Immature natural killer cell (primary cell): ENCODE data around the gene TMEM80. TPM values are rescaled to one million over a fixed set of nuclear protein-coding genes. Genes with fewer than 3 reads are reported as not detected.

Experiments
- DNase-seq, 3 donors: peaks; one replicate each; pipeline ENCODE4 v3.0.0; 2022; ENCODE audit warnings: mixed read lengths in 1 of 3
- H3K27ac Mint-ChIP-seq, 6 donors: one replicate each; pipeline ENCODE4 v1.8.0; 2020; ENCODE audit warnings: mixed read lengths in 6 of 6, mild to moderate bottlenecking in 5 of 6, inconsistent platforms in 4 of 6, moderate library complexity in 3 of 6
- H3K27me3 Mint-ChIP-seq, 3 donors: one replicate each; pipeline ENCODE4 v1.8.0; 2020 to 2021; ENCODE audit warnings: low read depth in 3 of 3, mild to moderate bottlenecking in 3 of 3, mixed read lengths in 3 of 3, moderate library complexity in 3 of 3, inconsistent platforms in 1 of 3
- H3K36me3 Mint-ChIP-seq, 3 donors: one replicate each; pipeline ENCODE4 v1.8.0; 2020; ENCODE audit warnings: mixed read lengths in 3 of 3, inconsistent platforms in 2 of 3, mild to moderate bottlenecking in 2 of 3
- H3K4me1 Mint-ChIP-seq, 2 donors: one replicate each; pipeline ENCODE4 v1.8.0; 2020; ENCODE audit warnings: inconsistent platforms in 2 of 2, mild to moderate bottlenecking in 2 of 2, mixed read lengths in 2 of 2, moderate library complexity in 1 of 2
- H3K4me3 Mint-ChIP-seq, 5 donors: one replicate each; pipeline ENCODE4 v1.8.0; 2020; ENCODE audit warnings: mild to moderate bottlenecking in 5 of 5, mixed read lengths in 5 of 5, inconsistent platforms in 3 of 5, moderate library complexity in 3 of 5
- H3K9me3 Mint-ChIP-seq, 6 donors: one replicate each; pipeline ENCODE4 v1.8.0; 2020; ENCODE audit warnings: mild to moderate bottlenecking in 6 of 6, mixed read lengths in 6 of 6, inconsistent platforms in 4 of 6, moderate library complexity in 3 of 6
- polyA plus RNA-seq, 3 donors: library from polyadenylated mRNA; unstranded; fragments of 300-500 nt; fragmentation: Illumina TruSeq; gene quantifications; one replicate each; pipeline ENCODE4 v1.2.3, GENCODE V29; 2021

TMEM80 gene
- polyA plus RNA-seq, 3 donors from 2014 or later = 21.3 to 32.4 (median 30.4) TPM

GRCh38 chr11:742156-742546, 46.5 kb downstream of the TMEM80 start:
- no peaks in the 10 kb centered on the region for H3K9me3 Mint-ChIP-seq
- no peak overlapping the region for H3K4me3 Mint-ChIP-seq
- peaks cover 10 to 12% of the 10 kb centered on the region in 2 donors for H3K4me1 Mint-ChIP-seq

GRCh38 chr11:742571-743201, 47.1 kb downstream of the TMEM80 start:
- H3K4me1 Mint-ChIP-seq = peaks cover 5 to 7% of the 10 kb centered on the region in 2 donors
- H3K27me3 Mint-ChIP-seq = peaks cover 0 to 2% (median 1%) of the 10 kb centered on the region in 3 donors
- H3K9me3 Mint-ChIP-seq = no peaks in the 10 kb centered on the region
- no peak for DNase-seq
- H3K4me3 Mint-ChIP-seq = no peak overlapping the region
- H3K36me3 Mint-ChIP-seq = no peaks in the 10 kb centered on the region
- H3K27ac Mint-ChIP-seq = no peak overlapping the region

More at GRCh38 chr11:742156-742546, 46.5 kb downstream of the TMEM80 start:
- DNase-seq = no peak
- Mint-ChIP-seq H3K36me3 (no peaks in the 10 kb centered on the region), H3K27ac (no peak overlapping the region), H3K27me3 (peaks cover 0 to 2% (median 1%) of the 10 kb centered on the region in 3 donors)

DNA sequence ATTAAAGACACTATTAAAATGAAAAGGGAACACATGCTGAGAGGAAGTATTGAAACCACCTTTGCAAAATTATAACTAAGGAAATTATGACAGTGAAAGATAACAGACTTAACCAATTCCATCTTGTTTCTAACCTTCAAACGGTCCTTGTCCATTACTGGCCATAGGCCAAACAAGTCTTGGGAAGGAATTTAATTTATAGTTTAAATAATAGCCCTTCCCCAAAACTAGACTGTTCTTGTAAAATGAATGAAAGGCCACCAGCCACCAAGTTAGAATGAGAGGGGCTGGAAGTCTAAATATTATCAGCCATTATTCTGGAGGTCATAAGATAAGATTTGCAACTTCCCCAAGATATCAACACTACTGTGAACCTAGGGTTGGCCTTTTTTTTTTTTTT, 49.8 kb downstream of the TMEM80 start:
- peaks cover 17 to 23% of the 10 kb centered on the region in 2 donors for H3K4me1 Mint-ChIP-seq
- H3K4me3 Mint-ChIP-seq = peak overlapping the region in 4 of 5 donors; percentile 30 to 51 (median 40)
- H3K9me3 Mint-ChIP-seq = no peaks in the 10 kb centered on the region
- H3K36me3 Mint-ChIP-seq = no peaks in the 10 kb centered on the region
- no peak for DNase-seq
- peaks cover 0 to 1% (median 0%) of the 10 kb centered on the region in 3 donors for H3K27me3 Mint-ChIP-seq
- no peak overlapping the region for H3K27ac Mint-ChIP-seq

DNA sequence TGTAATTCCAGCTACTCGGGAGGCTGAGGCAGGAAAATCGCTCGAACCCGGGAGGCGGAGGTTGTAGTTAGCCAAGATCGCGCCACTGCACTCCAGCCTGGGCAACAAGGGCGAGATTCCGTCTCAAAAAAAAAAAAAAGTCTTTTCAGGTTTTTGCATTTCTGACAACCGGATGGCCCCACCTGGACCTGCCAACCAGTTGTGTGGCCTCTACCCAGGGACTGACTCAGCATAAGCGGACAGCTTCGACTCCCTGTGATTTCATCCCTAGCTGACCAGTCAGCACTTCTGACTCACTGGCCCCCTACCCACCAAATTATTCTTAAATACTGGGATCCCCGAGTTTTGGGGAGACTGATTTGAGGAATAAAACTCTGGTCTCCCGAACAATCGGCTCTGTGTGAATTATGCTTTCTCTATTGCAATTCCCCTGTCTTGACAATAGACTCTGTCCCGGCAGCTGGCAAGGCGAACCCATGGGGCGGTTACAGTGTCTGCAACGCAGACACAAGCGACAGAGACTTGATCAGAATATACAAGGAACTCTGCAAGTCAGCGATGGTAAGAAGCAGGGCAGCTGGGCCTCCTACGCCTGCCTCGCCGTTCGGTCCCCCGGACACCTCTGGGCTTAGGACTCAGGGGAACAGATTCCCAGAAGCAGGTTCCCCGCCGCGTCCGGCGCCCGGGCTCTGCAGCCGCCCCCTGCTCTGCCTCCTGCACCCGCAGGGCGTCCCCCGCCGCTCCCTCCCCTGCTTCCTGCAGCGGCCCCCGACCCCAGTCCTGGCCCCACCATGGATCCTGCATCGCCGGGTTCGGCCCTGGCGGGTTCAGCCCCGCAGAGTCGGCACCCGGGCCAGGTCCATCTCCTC, 50.9 kb downstream of the TMEM80 start:
- peak overlapping the region in 5 of 6 donors; percentile 30 to 83 (median 72) for H3K27ac Mint-ChIP-seq
- H3K4me3 Mint-ChIP-seq = peak overlapping the region; percentile 82 to 89 (median 83)
- H3K4me1 Mint-ChIP-seq = peaks cover 17 to 23% of the 10 kb centered on the region in 2 donors
- no peaks in the 10 kb centered on the region for H3K9me3 Mint-ChIP-seq
- no peak for DNase-seq
- peaks cover 0 to 1% (median 0%) of the 10 kb centered on the region in 3 donors for H3K27me3 Mint-ChIP-seq
- no peaks in the 10 kb centered on the region for H3K36me3 Mint-ChIP-seq

DNA sequence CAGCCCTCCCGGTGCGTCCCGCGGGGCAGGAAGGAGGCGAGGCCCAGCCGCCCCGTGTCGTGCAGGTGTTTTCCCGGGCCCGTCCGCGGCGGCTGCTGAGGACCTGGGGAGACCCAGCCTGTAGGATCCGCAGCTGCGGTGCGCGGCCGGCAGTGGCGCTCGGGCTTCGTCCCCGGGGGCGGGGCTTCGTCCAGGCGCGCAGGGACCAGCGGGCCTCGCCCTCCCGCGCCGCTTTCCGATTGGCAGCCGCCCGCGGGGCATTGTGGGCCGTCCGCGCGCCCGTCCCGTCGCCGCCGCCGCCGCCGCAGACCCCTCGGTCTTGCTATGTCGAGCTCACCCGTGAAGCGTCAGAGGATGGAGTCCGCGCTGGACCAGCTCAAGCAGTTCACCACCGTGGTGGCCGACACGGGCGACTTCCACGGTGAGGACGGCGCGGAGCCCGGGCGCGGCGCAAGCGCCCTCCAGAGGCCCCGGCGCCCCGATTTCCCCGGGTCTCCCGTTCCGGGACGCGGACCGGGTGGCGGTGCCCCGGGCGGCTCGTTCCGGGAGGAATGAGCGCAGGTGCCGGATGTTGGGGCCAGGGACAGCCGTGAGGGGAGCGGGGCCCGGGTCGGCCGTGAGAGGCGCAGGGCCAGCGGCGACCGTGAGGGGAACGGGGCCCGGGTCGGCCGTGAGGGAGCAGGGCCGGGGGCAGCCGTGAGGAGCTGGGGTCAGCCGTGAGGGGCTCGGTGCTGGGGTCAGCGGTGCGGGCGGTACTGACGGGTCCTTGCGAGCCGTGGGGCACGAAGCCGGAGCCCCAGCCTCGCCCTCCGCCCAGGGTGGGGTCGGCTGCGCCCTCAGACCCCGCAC, 51.8 kb downstream of the TMEM80 start, which contains the start of gene TALDO1:
TALDO1 (plus strand) TSS at position 307 of the 849 bp plus-strand sequence; CDS start at position 325, 18 bp downstream.
- Mint-ChIP-seq H3K36me3 (no peaks in the 10 kb centered on the region), H3K4me1 (peaks cover 17 to 23% of the 10 kb centered on the region in 2 donors), H3K4me3 (peak within 1 kb of the TSS; percentile 82 to 89 (median 83)), H3K9me3 (no peaks in the 10 kb centered on the region), H3K27ac (peak within 1 kb of the TSS in 5 of 6 donors; percentile 49 to 83 (median 72)), H3K27me3 (peaks cover 0 to 2% (median 0%) of the 10 kb centered on the region in 3 donors)
- DNase-seq = peak; percentile 80 to 84 (median 81)

GRCh38 chr11:748007-748359, 52.4 kb downstream of the TMEM80 start:
- Mint-ChIP-seq H3K27ac (peak overlapping the region in 1 of 6 donors; percentile 26), H3K9me3 (no peaks in the 10 kb centered on the region), H3K4me1 (peaks cover 17 to 23% of the 10 kb centered on the region in 2 donors), H3K36me3 (no peaks in the 10 kb centered on the region), H3K27me3 (peaks cover 0 to 3% (median 0%) of the 10 kb centered on the region in 3 donors), H3K4me3 (peak overlapping the region; percentile 76 to 83 (median 80))
- no peak for DNase-seq

- no peaks in the 10 kb centered on the region for H3K9me3 Mint-ChIP-seq
- peaks cover 17 to 23% of the 10 kb centered on the region in 2 donors for H3K4me1 Mint-ChIP-seq
- H3K4me3 Mint-ChIP-seq = peak overlapping the region in 3 of 5 donors; percentile 13 to 54 (median 16)
- no peak for DNase-seq
- peaks cover 0 to 2% (median 0%) of the 10 kb centered on the region in 3 donors for H3K27me3 Mint-ChIP-seq
- H3K36me3 Mint-ChIP-seq = no peaks in the 10 kb centered on the region
- H3K27ac Mint-ChIP-seq = no peak overlapping the region
Measured at GRCh38 chr11:749731-750130, 54.1 kb downstream of the TMEM80 start.

Other genes starting within 250 kb of the TMEM80 start
- gene PTDSS2, start 245.5 kb upstream of the TMEM80 start, polyA plus RNA-seq = 10 to 100 TPM; 11.5 to 17.3 (median 16.1) TPM
- gene RNH1, start 188.6 kb upstream of the TMEM80 start, polyA plus RNA-seq = 100 to 1,000 TPM; 164 to 180 (median 168) TPM
- gene HRAS, start 160.2 kb upstream of the TMEM80 start, polyA plus RNA-seq = 10 to 100 TPM; 16.7 to 26.8 (median 18.6) TPM
- gene LRRC56, start 158.3 kb upstream of the TMEM80 start, polyA plus RNA-seq = under 1 TPM in 2 of 3 donors, not detected in 1; 0.27 to 0.89 TPM
- gene LMNTD2, start 135.1 kb upstream of the TMEM80 start, polyA plus RNA-seq = under 1 TPM; 0.54 to 0.95 (median 0.66) TPM
- gene RASSF7, start 134.8 kb upstream of the TMEM80 start, polyA plus RNA-seq = 10 to 100 TPM; 20.3 to 31.9 (median 31.5) TPM
- 10 to 100 TPM in 1 of 3 donors, 1 to 10 TPM in 2; 4.0 to 17.5 (median 5.4) TPM for gene PHRF1, start 119.3 kb upstream of the TMEM80 start, polyA plus RNA-seq
- 10 to 100 TPM; 36.4 to 62.4 (median 53.9) TPM for gene IRF7, start 79.9 kb upstream of the TMEM80 start, polyA plus RNA-seq
- not detected for gene CDHR5, start 70.9 kb upstream of the TMEM80 start, polyA plus RNA-seq
- gene SCT, start 68.6 kb upstream of the TMEM80 start, polyA plus RNA-seq = not detected
- not detected for gene DRD4, start 58.5 kb upstream of the TMEM80 start, polyA plus RNA-seq
- 10 to 100 TPM; 17.8 to 31.6 (median 18.6) TPM for gene DEAF1, start 594 bp upstream of the TMEM80 start, polyA plus RNA-seq
- 10 to 100 TPM; 12.9 to 15.1 (median 15.0) TPM for gene EPS8L2, start 10.4 kb downstream of the TMEM80 start, polyA plus RNA-seq
- gene TALDO1, start 51.6 kb downstream of the TMEM80 start, polyA plus RNA-seq = 100 to 1,000 TPM; 163 to 189 (median 180) TPM
- 1 to 10 TPM; 5.8 to 9.7 (median 6.7) TPM for gene GATD1, start 81.7 kb downstream of the TMEM80 start, polyA plus RNA-seq
- not detected for gene CEND1, start 94.3 kb downstream of the TMEM80 start, polyA plus RNA-seq
- gene SLC25A22, start 102.5 kb downstream of the TMEM80 start, polyA plus RNA-seq = 10 to 100 TPM in 1 of 3 donors, 1 to 10 TPM in 2; 5.2 to 14.9 (median 7.7) TPM
- gene PIDD1, start 109.4 kb downstream of the TMEM80 start, polyA plus RNA-seq = 1 to 10 TPM; 2.6 to 7.7 (median 2.7) TPM
- 1,000 to 10,000 TPM in 2 of 3 donors, 100 to 1,000 TPM in 1; 640 to 2,076 (median 1,474) TPM for gene RPLP2, start 114.2 kb downstream of the TMEM80 start, polyA plus RNA-seq
- gene PNPLA2, start 123.1 kb downstream of the TMEM80 start, polyA plus RNA-seq = 10 to 100 TPM; 10.9 to 42.3 (median 23.4) TPM
- 1 to 10 TPM in 1 of 3 donors, under 1 TPM in 1, not detected in 1; 0.74 to 2.2 TPM for gene CRACR2B, start 132.1 kb downstream of the TMEM80 start, polyA plus RNA-seq
- 10 to 100 TPM; 19.7 to 25.7 (median 23.7) TPM for gene CD151, start 137.1 kb downstream of the TMEM80 start, polyA plus RNA-seq
- 100 to 1,000 TPM; 139 to 200 (median 142) TPM for gene POLR2L, start 146.7 kb downstream of the TMEM80 start, polyA plus RNA-seq
- gene TSPAN4, start 147.0 kb downstream of the TMEM80 start, polyA plus RNA-seq = 10 to 100 TPM; 23.4 to 38.7 (median 37.2) TPM
- gene CHID1, start 215.0 kb downstream of the TMEM80 start, polyA plus RNA-seq = 10 to 100 TPM; 52.2 to 74.6 (median 67.4) TPM
- 10 to 100 TPM in 1 of 3 donors, 1 to 10 TPM in 2; 2.5 to 11.0 (median 7.1) TPM for gene AP2A2, start 230.1 kb downstream of the TMEM80 start, polyA plus RNA-seq